HK-2 (cell line): ENCODE data around the gene PEPD.

Experiments used
- DNase-seq: peaks from one replicate; pipeline ENCODE4 v3.0.0-alpha.2; 2018; ENCODE audit not compliant: unreplicated experiment

The PEPD gene

DNA sequence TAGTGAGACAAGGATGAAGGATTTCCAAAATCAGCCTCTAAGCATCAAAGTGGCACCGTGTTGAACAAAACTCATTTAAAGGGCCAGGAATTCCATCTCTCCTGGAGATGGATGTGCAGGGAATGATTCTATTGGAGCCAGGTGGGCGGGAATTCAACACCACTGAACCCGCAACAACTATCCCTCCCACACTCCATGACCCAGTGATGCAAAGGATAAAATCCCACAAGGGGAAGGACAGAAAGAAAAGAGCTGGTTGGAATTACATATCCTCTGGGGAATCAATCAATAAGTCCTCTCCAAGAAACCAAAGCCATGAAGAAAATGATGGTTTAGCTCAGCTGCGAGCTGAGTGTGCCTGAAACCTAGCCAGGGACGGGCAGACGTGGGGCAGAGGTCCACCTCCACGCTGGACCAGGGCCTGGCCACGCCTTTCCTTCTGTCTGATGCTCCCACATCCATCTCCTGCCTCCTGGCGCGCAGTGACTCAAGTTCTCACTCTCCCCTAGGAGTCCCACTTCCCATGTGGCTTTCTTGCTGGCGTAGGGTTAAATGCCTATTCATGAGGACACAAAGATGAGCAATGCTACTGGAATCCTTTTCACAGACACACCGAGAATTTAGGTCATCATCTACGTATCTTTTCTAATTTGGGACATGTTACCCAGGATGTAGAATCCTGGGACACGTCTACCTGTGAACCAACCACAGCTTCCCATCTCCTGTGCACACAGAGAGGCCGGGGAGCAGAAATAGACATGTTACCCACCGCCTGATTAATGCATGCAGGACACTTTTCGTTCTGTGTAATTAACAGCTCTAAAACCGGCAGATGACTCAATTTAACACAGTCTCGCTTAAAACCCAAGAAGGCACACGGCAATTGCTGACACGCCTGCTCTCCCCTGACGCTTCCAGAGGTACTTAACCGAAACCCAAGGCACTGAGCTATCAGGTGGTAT, 48.6 kb downstream of the PEPD start:
- DNase-seq, result no peak

DNA sequence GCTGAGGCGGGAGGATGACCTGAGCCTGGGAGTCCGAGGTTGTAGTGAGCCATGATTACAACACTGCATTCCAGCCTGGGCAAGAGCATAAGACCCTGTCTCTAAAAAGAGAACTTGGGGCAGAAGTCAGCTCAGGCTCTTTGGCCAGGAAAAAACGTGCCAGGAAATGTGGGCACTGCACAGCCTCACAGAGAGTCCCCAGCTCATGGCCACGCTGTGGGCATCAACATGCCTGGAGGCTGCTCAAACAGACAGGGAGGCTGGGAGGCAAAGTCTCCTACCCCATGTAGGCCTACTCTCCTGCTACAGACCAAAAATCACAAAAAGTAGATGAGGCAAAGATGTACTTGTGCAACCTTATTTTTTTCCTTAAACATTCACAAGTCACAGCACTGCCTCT, 49.4 kb downstream of the PEPD start:
- DNase-seq, result no peak

DNA sequence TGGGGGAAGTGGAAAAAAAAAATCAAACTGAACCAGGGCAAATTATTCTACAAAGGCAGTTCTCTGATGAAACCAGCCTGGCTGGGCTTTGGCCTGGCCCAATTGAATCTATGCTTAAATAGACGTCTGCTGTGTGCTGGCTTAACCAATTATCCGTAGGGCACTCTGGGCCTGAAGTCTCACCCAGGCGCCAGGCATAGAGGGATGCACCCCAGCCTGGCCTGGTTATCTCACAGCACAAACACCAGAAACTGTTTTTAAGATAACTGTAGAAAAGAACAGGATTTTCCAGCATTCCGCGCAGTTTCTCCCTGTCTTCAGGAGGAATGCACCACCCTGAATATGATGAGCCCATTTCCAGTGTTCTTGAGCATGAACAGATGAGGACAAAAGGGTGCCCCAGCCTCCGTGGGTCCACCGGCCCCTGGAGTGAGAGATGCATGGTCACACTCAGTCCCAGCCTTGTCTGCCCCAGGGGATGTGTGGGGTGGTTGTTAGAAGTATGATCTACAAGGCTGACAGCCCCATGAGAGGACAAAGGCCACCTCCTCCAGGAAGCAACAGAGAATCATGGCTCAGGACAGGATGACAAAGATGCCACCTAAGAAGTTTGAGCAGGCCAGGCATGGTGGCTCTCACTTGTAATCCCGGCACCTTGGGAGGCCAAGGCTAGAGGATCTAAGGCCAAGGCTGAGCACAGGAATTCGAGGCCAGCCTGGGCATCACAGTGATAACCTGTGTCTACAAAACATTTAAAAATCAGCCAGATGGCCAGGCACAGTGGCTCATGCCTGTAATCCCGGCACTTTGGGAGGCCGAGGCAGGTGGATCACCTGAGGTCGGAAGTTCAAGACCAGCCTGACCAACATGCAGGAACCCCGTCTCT, 50.2 kb downstream of the PEPD start:
- DNase-seq, result no peak

DNA sequence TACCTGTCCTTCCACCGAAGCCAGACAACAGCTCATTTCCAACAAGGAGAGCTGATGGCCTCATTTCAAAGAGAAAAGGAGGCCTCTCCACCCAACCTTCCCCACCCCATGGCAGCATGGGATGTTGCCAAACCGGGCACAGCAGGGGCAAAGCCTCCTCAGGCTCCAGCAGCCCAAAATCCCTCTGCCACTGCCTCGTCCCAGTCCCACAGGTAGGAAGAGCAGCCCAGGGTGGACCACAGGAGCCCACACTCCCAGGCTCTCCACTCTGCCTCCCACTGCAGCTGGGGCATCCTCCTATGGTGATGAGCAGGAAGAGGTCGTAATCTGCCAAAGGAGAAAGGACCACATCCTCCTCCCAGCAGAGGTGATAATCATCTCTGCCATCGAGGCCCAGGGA, 50.9 kb downstream of the PEPD start:
- DNase-seq, result no peak

DNA sequence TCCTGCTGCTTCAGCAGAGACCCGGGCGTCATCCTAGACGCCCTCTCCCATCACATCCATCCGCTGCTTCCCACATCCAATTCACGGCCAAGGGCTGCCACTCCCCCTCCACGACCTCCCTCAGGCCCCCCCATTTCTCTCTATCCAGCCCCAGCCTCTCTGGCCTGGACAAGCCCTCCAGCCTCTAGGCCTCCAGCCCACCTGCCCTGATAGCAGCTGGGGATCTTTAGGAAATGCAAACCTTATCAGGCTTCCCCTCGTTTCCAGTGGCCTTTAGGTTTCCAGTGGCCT, 51.6 kb downstream of the PEPD start:
- no peak for DNase-seq

DNA sequence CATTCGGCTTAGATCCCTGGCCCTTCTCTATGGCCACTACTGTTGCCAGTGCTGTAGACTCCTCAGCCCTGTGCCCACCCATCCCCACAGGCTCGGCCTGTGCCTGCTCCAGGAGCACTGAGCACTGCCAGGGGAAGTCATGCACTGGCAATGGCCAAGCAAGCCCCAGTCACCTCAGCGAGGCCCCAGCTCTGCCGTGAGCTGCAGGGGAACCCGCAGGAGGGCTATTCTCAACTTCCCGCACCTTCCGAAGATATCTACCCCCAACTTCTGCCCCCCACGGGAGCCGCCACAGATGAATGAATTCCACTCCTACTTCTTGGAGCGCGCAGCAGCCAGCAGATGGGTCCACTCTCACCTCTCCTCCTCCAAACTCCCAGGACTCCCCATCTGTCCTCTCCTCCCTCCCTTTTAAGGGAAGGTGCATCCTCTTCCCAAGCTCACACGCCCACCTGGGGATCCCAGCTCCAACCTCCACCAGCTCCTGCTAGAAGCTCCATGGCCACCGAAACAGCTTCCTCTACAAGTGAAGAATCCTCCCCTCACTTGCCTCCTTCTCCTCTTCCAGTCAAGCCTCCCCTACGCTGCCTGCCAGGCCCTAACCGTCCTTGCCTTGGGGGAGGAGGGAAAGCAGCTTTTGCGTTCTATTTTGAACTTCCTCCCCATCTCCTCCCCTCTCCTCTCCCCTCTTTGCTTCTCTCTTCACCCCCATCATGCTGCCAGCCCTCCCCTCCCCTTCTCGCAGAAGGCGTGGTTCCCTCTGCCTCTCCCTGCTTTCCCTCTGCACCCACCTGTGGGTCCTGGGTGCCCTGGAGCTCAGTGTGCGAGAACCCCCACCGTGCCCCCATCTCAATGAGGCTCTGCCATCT, 52.2 kb downstream of the PEPD start:
- no peak for DNase-seq

DNA sequence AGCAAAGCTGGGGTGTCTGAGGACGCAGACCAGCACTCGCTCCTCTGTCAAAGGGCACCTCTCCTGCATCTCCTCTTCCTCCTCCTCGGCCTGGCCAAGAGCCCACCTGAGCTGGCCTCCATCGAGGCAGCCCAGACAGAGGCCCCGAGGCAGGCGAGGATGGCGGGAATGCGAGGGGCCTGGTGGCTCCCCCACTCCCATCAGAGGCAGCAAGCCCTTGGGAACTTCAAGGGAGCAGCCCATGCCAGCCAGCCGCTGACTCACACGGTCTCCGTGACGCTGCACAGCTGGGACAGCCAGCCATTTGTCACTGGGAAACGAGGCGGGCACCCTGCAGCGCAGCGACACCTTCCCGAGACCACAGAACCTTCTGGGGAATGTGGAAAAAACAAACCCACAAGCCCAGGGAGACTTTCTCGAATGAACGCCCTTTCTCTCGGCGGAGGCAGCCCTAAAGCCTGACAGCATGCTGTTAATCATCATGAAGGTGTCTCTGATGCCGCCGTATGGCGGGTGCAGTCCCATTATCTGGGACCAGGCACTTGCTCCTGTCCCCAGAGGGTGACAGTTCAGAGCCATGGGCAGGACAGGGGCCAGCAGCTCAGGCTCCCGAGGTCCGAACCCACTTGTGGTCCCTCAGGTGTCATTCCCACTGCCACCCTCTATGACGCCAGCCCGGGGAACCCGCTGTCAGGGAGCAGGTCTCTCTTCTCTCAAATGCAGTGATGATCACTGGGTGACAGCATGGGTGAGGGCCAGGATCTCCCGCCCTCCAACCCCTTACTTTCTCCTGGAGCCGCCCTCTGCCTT, 53.0 kb downstream of the PEPD start:
- no peak for DNase-seq

DNA sequence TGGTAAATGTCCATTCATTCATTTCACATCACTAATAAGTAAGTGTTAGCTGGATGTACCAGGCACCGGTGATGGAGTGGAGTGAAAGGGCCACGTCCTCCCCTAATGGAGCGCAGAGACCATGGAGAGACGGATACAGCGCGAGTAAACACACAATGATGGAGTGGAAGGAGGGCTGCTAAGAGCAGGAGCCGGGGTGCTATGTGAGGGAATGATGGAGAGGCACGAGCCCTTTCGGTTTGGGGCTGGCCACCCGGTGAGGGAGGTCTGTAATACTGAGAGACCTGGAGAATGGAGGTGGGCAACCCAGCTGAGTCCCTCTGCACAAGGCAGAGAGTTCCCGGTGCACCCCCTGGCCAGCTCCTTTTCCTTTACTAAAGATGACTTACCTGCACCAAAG, 53.7 kb downstream of the PEPD start:
- DNase-seq, result no peak

DNA sequence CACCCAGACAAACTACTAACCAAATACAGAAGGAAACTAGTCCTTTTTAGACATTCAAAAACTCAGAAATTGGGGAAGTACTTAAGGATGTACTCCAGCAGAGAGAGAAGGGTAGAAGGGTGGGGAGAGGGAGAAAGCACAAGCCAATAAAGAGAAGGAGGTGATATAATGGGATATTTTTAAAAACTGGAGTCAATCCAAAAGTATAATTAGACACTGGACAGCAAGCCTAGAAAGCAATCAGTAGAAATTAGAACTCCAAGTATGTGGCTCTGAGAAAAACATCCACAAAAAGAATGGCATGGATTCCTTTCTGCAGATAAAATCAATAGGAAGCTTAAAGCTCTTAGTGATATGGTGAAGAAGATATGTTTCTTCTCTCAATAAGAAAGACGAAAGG, 55.8 kb downstream of the PEPD start:
- no peak for DNase-seq

DNA sequence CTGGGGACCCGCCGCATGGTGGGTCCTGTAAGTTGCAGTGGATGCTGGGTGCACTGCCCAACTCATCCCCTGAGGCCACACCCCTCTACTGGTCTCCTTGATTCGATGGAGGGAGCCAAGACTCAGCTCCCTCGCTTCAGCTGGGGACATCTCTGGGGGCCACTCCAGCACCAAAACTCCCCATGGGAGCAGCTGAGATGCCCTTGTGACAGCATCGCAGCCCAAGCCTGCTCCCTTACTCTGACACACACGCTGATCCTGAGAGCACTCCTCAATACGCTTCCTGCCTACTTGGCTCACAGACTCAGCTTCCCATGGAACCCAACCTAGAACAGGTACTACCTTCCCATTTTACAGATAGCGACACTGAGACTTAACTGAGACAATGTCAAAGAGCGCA, 56.2 kb downstream of the PEPD start:
- DNase-seq, result no peak

DNA sequence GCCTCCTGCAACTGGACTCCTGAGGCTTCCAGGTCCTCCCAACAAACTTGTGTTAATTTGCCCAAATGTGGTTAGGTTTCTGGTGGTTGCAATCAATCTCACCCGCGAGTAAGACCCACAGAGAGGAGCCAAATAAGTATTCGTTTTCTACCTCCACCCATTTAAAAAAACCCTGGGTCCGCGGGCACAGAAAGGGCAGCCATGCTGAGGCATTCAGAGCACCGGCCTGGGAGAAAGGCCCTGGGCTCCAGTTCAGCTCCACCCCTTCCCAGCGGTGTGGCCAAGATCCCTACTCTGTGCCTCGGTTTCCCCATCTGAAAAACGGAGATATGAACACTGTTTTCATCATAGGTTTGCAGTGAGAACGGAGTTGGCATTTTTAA, 56.9 kb downstream of the PEPD start:
- DNase-seq, result no peak

DNA sequence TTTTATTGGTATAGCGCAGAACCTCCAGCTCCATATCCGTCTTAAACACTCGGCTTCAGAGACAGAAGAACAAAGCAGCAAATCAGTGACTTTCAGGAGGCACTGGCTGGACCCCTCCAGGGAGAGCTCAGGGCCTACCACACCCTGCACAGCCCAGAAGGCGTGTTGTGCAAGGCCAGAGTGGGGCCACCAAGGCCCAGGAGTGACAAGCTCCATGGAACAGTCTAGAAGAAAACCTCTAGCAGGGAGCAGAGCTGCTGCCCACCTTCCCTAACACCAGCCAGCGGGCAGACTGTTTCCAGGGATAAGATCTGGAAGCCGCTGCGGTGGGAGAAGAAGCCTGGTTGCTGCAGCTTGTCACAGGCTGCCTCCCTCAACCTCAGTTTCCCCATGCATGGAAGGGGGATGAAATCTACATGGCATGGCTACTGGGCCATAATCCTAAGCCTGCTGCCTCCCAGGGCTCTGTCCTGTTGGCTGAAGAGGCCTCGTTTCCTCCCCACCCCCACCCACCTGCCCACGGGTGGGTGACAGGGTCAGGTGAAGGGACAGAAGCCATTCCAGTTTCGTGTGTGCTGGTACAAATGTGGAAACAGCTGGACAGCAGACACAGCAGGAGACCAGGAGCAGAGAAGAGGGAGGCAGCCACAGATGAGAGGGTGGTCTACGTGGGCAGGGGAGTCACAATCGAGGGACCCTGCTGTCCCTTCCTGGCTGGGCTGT, 57.4 kb downstream of the PEPD start:
- no peak for DNase-seq

DNA sequence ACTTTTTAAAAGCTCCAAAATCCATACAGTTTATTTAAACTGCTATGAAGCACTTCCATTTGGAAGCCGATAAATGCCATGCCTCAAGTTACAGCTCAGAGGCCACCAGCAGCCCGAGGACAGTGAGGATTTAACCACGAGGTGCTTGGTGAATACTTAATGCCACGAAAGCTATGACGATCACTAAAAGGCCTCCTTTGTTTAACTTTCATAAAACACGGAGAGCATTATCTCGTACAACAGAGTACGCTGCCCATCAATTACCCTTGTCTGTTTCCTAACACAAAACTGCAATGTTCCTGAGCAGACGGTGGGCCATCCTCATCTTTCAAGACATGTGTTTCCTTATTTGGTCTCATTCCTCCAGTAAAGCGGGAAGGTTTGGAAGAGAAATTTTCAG, 58.4 kb downstream of the PEPD start:
- DNase-seq, result no peak

DNA sequence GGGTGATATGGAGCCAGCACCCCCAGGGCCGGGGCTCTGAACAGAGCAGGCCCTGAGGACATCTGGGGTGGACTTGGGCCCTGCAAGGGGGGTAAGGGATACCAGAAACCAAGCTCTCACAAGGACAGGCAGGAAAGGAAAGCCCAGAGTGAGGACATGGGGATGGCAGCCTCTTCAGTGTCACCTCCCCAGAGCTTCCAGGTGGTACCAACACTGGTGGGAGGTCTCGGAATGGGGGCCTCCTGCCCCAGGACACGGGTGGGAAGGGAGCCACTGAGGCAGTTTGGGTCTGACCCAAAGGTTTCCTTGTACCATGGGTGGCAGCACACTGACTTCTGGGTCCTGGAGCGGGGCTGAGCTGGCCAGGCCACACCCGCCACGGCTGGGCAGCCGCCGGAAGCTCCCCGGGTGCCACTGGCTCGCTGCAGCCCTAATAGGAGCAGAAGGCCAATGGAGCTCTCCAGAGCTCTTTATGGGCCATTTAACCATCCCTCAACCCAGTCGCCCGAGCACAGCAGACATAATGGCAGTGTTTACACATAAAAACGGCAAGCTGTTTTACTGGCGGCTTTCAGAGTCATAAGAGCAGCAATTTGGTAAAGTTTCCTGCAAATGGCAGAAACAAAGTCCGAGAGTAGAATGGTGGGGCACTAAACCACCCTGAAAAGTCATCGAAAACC, 59.3 kb downstream of the PEPD start:
- DNase-seq, result no peak

DNA sequence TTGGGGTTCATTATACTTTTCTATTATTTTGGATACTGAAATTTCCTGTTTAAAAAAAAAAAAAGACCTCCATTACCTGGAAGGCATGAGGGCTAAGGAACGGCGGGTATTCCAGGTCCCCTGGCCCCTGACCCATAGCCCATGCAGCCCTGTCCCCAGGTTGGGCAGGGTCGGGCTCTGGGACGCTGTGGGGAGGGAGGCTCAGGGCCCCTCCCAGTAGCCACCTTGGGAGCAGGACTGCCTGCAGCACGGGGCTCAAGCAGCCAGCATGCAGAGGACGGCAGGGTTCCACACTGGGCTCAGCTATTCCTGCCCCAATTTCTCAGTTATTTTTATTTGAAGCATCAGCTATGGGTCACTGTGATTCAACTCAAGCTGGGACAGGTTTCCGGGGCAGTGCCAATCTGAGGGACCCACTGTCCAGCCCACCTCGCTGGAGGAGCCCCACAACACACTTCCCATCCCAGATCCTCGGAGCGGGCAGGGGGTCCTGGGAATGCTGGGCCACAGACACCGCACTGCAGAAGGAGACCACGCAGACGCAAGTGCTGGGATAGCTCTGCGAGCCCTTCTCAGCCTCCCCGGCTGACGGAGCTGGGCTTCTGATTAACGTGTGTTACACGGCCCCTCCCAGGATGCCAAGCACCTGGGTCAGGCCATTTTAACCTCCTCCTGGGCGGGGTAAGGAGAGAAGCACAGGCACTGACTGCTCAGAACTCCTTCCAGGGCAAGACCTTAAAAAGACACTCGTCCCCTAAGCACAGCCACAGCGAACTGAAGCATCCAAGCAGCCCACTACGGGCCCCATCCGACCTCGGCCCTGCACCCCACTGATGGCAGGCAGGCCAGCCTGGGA, 60.1 kb downstream of the PEPD start:
- no peak for DNase-seq

DNA sequence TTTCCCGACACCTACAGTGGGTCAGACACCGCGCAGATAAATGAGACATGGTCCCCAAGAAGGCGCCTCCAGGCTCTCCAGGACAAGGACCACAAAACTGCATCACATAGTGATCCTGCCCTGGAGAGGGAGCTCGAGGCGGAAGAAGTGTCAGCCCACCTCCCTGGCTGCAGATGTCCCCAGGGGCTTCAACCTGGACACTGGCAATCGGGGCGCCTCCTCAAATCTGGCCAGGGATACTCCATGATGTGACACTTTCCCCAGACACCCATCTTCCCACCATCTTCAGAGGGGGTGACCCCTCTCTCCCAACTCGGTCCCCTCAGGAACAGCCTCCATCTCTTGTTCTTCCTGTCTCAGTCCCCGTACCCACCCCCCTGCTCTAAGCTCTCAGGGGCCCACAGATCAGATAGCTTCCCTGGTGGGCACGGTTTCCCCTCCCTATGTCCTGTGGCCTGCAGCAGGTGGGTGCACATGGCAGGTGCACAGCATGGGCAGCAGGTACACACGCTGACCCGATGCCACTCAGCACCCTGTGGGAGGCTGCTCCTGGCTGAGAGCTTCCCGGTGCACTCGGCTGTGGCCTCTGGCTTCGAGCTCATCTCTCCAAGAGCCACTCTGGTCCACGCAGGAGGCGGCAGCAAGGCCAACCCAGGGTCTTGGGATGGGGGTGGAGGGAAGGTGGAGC, 61.2 kb downstream of the PEPD start:
- no peak for DNase-seq

DNA sequence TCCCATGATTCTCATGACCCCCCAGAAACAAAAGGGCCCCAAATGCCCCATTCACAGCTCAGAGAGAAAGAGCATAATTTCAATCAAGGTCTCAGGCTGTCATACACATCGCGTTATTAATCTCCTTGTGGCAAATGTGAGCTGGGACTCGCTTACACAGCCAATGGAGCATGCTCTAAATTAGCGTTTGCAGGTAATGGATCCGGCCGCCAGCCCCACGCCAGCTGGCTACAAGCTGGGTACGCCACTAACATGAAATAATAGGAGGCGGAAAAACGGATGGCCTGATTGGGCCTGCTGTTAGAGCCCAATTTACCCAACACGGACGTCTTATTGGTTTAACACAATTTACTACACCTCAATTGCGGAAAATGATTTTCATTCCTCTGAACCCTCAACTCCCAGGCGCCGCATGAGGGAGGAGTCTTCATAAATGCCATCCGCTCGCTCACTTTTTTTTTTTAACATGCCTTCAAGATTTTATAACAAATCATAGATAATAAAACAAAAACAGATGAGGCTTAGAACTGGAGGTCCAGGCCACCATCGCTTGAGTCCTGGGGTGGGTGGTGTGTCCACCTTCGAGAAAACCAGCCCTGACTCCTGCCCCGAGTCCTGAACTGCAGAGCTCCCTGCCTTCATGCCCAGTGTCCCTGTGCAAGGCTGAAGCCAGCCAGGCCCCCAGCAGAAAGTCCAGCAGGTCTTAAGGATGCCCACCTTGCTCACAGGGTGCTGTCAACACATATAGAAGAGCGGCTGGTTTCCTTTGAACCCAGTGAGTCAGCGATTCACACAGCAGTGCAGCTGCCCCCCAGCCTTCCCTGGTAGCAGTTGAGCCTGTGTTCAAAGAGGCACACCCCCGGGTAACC, 62.1 kb downstream of the PEPD start:
- DNase-seq, result no peak

DNA sequence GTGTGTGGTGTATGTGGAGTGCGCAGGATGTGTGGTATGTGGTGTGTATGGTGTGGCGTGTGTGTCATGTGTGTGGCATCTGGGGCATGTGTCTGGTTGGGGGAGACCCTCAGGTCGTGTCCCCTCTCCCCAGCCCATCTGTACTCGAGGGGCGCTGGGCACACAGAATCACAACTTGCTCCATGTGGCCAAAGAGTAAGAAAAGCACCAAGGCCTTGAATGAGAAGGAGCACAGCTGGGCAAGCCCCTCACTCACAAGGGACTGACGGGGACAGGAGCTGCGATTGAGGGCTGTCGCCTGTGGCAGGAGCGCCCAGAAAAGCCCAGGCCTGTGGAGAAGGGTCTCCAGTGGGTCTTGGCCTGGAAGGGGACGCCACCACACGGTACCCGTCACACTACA, 62.8 kb downstream of the PEPD start:
- DNase-seq, result no peak
